ENCODE results near the gene PSTPIP2. TPM values are rescaled to one million over a fixed set of nuclear protein-coding genes. Genes with fewer than 3 reads are reported as not detected.

Gene PSTPIP2
- total and polyA plus RNA-seq, 9 of the 15 experiments (the other 6 are each of a cell fraction or from before 2014, with no cell fraction given), result 14.0 to 45.7 (median 27.1) TPM

DNA sequence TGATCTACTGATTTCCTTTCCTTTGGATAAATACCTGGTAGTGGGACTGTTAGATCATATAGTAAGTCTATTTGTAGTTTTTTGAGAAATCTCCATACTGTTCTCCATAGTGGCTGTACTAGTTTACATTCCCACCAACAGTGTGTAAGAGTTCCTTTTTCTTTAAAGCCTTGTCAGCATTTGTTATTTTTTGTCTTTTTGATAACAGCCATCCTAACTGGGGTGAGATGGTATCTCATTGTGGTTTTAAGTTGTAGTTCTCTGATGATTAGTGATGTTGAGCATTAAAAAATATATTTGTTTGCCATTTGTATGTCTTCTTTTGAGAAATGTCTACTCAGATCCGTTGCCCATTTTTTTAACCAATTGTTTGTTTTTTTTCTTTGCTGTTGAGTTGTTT lies 71.0 kb downstream of the PSTPIP2 start:
- ChIA-PET CTCF (ENCODE audit: low intra/inter-chr PET ratio) (no interaction called here), POLR2A (no interaction called here)
- no peak overlapping the region for H3K9ac ChIP-seq (ENCODE audit: insufficient read depth in 1 of 2, low read depth in 2 of 2, low read length in 2 of 2)
- no peak overlapping the region for H3K4me2 ChIP-seq (ENCODE audit: insufficient read depth, low read length)
- no peak overlapping the region for H2AFZ ChIP-seq (ENCODE audit: low read depth, low read length)
- H3K4me1 ChIP-seq (replicated peaks in 1 of 2; ENCODE audit: control insufficient read depth in 2 of 2, insufficient read depth in 2 of 2, low read length in 2 of 2), result peaks cover 4 to 21% of the 10 kb centered on the region in 2 experiments; a peak in 4 of 5 replicates
- no peak for FAIRE-seq
- no TSS peak for BruUV-seq (replicated peaks)
- H4K20me1 ChIP-seq (replicated peaks; ENCODE audit: control insufficient read depth, insufficient read depth, low read length), result no peaks in the 10 kb centered on the region
- intact Hi-C loops (cut with micrococcal nuclease), result no loop called here
- WGBS (ENCODE audit: insufficient coverage, low coverage, missing lambda C conversion rate), result 86% methylated on average over 1 of the region's 1 CpG
- H3K9me1 ChIP-seq (ENCODE audit: control insufficient read depth, insufficient read depth, low read length), result no peaks in the 10 kb centered on the region
- H3K27ac ChIP-seq (ENCODE audit: extremely low read depth, low read depth, low read length), result no peak overlapping the region
- in situ Hi-C loops (cut with MboI), result no loop called here
- H3K27me3 ChIP-seq (ENCODE audit: control insufficient read depth in 2 of 2, insufficient read depth in 2 of 2, low read length in 2 of 2), result no peaks in the 10 kb centered on the region
- no peak overlapping the region for H3K4me3 ChIP-seq
- peaks cover 24% of the 10 kb centered on the region; the same call in 1 of the 3 replicates for H3K36me3 ChIP-seq (ENCODE audit: control insufficient read depth, insufficient read depth, low read length)
- no peak for ATAC-seq
- DNase-seq (ENCODE audit: extremely low read depth in 1 of 4, low spot score in 3 of 4), result no peak
- no peaks in the 10 kb centered on the region; the same call in none of the 2 replicates for H3K9me3 ChIP-seq (replicated peaks; ENCODE audit: control insufficient read depth, insufficient read depth, low read depth, low read length)
- H3K79me2 ChIP-seq (ENCODE audit: control insufficient read depth, insufficient read depth, low read length), result no peaks in the 10 kb centered on the region
- TF ChIP-seq MAFF (IDR thresholded peaks at IDR 0.05; ENCODE audit: low read length) (peak; percentile 32; the same call in 1 of the 2 replicates), ZNF316 (IDR thresholded peaks at IDR 0.05) (peak; percentile 82), MAFK (IDR thresholded peaks at IDR 0.05; ENCODE audit: low read length) (peak; percentile 16; the same call in 1 of the 2 replicates), C11orf30 (IDR thresholded peaks at IDR 0.05; ENCODE audit: low read depth) (peak; percentile 72; the same call in 1 of the 2 replicates), SRF (CRISPR knock-in tag; IDR thresholded peaks at IDR 0.05) (no peak), RHOXF2B (CRISPR knock-in tag; conservative IDR thresholded peaks at IDR 0.05) (no peak), MAFG (tag; conservative IDR thresholded peaks at IDR 0.05) (peak; percentile 67), MEF2A (IDR thresholded peaks at IDR 0.05; ENCODE audit: control insufficient read depth, low read depth, low read length) (no peak)
